ENCODE results near the gene ESPL1.
"Not testable (repeated sequence)": the region's sequence is repeated elsewhere in the genome, so short reads cannot be mapped to it uniquely, and the experiment has no call there.

The ESPL1 gene

DNA sequence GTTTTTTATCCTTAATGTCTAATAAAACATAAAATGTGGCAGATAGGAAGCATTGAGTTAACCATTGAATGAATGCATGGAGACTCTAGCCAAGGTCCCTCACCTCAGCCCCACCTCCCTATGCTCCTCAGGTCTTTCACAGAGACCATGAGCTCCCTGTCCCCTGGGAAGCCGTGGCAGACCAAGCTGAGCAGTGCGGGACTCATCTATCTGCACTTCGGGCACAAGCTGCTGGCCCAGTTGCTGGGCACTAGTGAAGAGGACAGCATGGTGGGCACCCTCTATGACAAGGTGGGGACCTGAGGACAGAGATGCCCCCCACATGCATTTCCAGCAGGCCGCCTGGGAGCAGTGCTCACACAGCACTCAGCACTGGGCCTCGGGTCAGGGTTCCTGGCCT lies 34.8 kb downstream of the ESPL1 start:
- DNase-seq = no peak

DNA sequence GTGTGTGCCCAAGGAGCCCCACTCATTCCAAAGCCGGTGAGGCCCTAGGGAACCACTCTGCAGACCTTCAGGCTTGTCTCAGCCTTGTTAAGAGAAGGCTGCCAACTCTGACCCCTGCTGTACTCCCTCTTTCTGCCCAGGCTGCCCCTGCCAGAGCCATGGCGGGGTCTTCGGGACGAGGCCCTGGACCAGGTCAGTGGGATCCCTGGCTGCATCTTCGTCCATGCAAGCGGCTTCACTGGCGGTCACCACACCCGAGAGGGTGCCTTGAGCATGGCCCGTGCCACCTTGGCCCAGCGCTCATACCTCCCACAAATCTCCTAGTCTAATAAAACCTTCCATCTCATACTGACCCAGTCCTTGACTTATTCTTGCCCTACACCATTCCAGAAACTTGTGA lies 38.7 kb downstream of the ESPL1 start:
- no peak for DNase-seq

DNA sequence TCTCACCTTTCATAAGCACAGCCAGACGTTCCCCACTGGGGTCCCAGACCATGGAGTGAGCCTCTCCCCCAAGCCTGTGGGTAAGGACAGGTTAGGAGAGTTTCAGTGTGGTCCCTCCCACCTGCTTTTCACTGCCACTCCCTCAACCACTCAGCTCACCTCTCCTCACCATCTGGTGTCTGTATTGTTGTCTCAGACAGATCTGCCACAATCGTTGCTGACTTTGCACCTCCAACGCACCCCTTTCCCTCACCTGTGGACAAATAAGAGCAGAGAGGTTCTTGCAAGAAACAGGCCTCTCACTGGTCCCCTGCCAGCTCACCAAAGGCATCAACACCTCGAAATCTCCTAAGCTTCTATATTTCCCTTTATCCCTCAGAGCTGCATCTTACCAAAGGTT lies 40.2 kb downstream of the ESPL1 start:
- no peak for DNase-seq

DNA sequence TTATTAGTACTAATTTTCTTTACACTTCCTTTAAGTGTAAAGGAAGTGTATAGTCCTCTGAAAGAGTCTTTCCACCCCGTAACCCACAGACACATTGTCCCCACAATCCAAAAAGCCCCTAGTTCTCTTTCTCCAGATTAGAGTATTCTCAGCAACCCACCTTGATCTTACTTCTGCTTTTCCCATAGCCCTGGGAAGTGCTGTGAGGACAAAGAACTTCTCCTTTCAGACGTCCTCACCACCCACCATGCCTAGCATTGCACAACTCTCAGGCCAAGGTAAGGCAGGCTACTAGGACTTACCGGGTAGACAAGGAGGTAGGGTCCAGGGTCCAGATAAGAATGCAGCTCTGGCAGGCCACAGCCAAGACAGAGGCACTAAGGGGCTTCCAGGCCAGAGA lies 45.9 kb downstream of the ESPL1 start:
- DNase-seq = no peak

DNA sequence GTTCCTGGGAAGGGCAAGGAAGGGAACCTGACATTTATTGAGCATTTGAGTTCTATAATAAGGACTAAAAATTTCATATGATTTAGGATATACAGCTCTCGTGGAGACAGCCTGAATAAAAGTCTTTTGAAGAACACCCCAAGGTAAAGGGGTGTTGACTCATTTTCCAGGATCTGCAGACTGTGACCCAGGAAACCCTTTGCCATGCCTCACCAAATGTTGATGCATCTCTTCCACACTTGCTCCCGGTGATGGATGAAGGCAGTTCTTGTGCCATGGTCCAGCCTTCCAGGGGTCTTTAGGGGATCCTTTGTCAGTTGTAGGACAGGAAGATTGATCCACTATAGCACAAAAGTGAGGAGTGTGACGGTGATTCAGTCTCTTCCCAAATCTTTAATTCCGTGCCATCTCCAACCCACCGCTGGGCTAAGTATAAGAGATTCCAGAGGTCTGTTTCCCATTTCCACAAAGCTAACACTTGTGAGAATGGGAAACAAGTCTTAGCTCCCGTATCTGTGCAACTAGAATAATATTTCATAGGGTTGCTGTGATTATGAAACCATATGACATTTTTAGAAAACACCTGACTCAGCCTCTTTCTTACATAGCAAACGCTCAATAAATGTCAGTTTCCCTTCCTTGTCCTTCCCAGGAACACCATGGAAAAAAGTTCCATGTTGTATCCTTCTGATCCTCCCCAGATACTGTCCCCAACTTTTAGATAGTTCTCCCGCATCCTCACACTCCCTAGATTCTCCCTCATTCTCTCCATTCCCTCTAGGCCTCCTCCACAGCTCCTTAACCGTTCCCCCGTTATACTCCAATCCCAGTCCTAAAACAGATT lies 52.5 kb downstream of the ESPL1 start:
- no peak for DNase-seq

DNA sequence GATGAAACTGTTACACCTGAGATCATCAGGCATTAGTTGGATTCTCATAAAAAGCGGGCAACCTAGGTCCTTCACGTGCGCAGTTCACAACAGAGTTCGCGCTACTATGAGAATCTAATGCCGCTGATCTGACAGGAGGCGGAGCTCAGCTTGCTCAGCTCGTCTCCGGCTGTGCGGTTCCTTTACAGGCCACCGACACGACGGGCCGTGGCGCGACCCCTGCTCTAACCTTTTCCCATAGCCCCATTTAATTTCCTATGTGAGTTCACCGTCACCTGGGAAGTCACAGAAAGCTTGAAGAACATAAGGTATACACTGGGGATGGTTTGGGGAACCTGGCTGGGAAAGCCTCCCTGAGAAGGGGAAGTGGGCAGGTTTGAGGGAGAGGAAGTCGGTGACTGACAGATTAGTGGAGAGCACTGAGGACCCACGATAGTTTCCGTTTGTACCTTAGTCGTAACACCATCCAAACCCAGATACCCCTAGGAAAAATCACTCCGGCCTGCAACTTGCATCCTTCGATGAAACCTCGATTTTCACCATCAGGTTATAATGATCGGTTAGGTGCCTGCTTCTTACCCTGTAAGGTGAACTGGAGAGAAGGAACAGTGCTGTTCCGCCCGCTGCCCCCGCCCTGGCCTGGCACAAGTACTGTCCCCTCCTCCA lies 56.1 kb downstream of the ESPL1 start:
- peak; percentile 5 for DNase-seq

DNA sequence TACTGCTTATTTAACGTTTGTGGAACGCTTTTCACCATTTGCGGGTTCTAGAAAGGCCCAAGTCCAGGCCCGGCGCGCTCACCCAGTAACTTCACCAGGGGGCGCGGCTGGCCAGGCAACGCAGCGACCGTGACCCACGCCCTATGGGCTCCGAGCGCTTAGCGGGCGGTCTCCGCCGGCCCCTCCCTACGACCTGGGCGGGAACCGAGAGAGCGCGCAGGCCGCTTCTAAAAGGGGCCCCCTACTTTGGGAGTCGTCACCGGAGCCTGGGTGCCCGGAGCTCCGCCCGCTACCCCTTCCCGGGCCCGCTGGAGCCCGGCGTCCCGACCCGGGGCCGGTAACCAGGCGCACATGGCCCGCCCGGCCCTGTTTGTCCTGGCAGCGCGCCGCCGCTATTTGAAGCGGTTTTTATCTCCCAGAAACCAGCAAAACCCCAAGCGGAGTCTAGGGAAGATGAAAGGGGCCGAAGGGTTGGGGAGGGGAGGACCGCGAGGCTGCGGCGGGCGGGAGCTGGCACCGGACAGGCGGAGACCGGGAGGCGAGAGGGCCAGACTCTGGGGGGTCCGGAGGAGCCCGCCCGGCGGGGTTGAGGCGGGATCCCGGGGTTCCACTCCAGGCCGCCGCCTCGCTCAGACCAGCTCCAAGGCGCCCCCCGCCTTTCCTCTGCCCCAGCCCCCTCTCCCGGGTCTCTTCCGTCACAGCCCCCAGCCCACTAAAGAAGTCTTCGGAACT lies 56.8 kb downstream of the ESPL1 start:
- peak; percentile 84 for DNase-seq

DNA sequence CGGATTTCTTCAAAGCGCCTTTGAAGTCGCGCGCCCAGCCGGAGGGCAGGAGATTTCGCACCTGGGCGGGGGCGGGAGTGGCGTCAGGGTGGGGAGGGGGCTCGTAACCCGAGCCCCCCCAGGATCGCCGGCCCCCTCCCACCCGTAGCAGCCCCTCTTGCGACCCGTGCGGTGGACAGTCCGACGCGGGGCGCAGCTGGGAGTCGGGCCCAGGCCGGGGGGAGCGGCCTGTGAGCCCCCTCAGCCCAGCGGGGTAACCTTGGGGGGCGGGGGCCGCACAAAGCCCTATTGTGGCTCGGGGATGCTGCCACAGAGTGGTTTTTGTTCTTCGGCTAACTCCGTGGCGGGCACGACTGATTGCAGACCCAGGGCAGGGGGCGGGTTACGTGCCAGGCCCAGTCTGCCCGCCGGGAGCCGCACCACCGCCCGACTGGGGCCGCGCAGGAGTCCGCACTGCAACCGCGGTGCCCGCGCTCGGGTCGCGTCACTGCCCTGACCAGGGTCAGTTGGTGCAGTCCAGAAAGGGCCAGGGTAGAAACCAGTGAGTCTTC lies 57.5 kb downstream of the ESPL1 start:
- no peak for DNase-seq

DNA sequence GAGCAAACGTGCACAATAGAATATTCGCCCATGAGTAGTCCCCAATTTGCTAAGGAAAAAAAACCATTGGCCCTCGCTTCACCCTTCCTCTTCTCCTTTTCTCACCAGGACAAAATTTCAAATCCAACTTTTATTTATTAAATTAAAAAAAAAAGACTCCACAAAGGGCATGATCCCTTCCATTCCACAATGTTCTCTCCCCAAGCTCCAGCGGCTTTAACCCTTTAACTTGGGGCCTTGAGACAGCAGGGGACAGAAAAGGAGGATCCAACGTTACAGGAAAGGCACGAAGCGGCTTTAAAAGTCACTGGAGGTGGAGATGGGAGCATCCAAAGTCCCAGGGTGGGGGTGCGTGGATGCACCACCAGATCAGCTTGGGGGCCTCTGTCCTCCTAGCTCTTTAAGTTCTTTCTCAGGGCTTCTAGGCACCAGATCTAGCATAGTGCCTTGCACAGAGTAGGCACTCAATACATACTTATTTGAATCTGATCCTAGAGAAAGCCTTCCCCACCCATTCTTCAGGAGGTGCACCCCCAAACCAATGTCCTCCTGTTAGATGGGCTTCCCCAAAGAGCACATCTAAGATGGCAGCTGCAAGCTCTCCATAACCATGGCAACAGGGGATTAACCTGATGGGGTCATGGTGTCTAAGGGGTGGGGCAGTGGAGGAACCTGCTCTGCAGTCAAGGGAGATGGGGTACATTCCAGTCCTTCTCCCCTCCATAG lies 58.5 kb downstream of the ESPL1 start:
- DNase-seq = no peak

DNA sequence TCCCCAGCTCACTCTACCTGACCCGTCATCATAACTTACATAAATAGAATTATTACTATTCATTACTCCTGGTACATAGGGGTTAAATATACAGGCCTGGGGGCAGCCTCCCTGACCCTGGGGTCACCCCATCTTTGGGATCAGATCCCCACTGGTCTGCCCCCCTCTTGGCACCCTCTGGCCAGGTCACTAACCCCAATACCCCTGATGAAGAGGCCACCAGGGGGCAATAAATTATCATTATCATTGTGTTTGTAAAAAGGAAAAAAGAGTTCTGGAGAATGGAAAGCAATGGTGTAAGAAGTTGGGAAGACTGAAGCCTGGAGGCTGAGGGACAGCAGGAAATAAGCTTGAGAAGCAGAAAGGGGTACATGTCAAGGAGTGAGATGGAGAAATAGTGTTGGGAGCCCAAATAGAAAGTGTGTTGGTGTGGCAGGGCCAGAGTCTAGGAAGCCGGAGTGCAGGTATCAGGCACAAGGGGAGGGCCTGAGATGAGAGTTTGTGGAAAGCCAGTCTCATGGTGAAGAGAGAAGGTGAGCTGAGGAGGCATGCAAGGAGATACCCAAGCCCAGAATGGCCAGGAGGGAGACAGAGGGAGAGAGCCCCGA lies 59.4 kb downstream of the ESPL1 start:
- DNase-seq = no peak

DNA sequence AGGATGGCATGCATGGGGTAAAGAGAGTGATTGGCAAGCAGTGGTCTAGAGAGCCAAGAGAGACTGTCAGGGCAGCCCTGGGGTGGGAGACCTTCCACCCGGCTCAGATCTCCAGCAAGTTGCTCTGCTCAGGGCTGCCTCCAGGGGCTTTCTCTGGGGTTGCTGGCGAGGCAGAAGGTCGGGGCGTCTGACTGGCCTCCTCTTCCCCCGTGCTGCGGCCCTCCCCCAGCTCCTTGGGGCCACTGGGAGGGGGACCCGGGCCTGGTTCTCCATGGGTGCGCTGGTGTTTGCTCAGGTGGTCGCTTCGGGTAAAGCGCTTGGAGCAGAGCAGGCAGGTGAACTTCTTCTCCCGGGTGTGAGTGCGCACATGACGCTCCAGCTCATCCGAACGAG lies 59.9 kb downstream of the ESPL1 start:
- peak; percentile 16 for DNase-seq

DNA sequence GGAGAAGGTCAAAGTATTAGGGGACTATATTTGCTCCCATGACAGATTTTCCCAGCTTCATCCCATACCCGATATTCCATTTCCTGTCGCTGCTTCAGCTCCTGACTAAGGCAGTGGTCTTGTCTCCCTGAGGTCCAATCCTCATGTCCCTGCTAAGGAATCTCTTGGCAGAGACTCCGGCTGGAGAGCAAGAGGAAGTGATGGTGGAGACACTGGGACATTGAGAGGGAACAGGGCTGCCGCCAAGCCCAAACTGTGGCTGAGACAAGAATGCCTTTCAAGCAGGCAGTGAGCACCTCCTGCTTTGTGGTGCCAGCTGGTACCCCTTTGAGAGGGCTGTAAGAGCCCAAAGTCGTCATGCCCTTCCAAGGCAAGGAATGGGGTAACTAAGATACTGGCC lies 62.6 kb downstream of the ESPL1 start:
- DNase-seq = no peak

DNA sequence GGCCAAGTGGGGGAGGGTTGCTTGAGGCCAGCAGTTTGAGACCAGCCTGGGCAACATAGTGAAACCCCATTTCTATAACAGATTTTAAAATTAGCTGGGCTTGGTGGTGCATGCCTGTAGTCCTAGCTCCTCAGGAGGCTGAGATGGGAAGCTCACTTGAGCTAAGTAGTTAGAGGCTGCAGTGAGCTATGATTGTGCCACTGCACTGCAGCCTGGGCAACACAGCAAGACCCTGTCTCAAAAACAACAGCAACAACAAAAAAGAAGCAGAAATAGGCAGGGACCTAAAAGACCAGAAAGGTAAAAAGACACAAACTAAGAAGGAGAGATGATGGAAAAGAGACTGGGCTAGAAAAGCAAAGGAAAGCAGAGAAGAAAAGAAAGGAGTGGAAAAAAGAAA lies 64.2 kb downstream of the ESPL1 start:
- not testable (repeated sequence) for DNase-seq

DNA sequence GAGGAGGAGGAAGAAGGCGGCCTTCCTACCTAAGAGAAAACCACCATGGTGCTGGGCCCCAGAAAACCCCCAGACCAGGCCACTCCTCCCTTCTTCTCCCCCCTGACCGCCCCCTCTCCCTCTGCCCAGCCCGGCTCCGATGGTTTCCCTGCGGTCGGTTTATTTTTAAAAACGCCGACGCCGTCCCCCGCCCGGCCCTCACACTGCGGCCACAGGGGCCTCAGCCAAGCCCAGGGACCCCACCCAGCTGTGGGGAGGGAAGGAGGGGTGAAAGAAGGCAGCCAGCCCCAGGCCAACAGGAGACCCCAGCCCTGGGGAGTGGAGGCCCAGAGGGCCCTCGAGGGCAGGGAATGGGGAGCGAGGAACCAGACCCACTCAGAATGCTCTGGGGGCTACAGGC lies 64.6 kb downstream of the ESPL1 start:
- DNase-seq = no peak

DNA sequence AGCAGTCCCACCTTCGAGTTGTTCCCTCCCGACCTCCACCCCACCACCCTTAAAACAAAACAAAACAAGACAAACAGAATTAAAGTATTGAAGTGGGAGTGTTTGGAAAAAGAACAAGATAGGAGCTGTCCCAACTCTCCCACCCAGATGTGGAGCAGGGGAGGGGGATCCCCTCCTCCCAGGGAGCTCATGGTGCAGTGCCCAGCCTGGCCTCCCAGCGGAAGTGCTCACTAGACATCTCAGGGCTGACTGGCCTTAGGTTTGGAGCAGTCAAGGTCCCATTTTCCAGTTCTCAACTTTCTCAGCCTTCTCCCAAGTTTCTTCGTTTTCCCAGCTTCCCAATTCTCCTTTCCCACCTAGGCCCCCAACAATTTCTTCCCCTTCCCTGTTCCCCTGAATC lies 65.2 kb downstream of the ESPL1 start:
- no peak for DNase-seq

DNA sequence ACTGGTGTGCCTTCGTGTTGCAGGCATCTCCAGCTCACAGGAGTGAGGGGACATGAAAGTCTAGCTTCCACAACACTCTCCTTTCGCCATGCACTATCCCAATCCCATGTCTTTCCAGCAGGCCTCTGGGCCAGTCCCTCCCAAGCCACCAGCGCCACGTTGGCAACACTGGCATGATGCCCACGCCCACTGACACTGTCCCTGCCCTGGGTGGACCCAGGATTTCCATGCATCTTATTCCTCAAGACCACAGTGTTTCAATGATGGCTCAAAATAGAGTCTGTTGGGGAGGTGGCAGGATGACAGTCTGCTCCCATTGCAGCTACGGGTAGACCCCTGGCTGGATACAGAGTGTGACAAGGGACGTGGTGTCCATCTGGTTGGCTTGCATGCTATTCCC lies 65.7 kb downstream of the ESPL1 start:
- no peak for DNase-seq

DNA sequence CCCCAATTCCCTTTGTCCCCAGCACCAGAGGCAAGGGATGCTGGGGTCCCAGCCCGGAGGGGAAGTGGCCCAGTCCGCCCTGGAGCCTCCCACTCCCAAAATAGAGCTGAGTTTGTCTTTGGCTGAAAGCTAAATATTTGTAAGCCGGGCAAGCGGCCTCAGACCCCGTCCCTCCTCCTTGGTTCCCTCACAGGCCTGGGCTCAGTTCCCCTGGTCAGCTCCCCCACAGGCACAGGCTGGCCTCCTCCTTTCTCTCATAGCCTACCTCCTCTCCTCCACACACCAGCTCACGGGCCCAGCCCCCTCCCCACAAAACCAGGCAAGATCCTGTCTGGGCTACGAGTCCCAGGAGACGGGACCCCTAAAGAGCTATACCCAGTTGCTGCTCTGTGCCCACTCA lies 66.7 kb downstream of the ESPL1 start:
- DNase-seq = no peak

DNA sequence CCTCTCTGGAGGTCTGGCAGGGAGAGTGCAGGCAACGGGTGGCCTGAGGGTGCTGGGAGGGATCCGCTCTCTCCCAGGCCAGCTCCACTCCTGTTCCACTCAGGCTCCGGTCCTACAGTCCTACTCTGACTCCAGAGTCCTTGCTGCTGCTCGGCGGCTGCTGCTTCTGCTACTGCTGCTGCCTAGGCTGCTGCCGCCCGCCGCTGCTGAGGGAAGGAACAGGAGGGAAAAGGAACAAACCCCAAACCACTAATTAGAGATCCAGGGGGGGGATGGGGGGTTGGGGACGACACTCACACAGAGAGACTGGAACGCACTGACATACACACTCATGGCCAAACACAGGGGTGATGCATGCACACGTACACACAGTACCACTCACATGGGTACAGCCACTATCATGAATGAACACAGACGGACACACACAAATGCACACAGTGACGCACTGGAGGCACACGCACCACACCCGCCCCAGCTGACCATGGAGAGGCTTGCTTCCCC lies 68.1 kb downstream of the ESPL1 start, which contains the start of gene SP7:
Gene SP7 (minus strand): TSS at position 174 of the 501 bp plus-strand sequence. CDS start 708 bp downstream, outside the sequence.
- DNase-seq = no peak

DNA sequence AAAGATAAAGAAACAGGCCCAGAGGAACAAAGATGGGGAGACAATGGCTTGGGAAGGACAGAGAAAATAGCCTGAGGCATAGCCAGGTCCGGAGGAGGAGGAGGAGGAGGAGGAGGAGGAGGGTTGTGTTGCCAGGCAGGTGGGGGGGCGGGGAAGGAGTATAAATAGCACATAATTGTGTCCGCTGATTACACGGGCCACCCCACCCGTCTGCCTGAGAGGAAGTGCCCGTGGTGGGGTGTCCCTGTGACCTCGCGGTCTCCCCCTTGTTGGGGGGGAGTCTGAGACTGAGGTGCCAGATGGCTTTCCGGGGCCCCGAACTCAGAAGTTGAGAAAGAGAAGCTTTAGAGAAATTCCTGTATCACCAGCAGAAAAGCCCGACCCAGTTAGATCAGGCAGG lies 69.9 kb downstream of the ESPL1 start:
- no peak for DNase-seq

DNA sequence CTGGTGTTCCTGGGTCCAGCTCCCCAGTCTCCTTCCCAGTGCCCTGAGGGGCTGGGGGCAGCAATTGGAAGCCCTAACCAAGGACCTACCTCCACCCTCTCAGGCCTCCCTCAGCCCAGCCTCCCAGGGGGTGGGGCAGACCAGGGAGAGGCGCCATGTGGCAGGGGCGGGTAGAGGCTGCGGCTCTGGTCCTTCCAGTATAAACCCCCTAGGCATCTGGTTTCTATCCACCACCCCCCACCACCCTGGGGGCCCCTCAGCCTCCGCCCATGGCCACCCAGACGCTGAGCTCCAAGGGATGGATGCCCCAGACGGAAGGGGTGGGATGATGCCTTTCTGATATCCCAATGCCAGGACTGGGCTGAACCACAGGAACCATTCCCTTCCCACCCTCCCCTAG lies 70.8 kb downstream of the ESPL1 start:
- no peak for DNase-seq

DNA sequence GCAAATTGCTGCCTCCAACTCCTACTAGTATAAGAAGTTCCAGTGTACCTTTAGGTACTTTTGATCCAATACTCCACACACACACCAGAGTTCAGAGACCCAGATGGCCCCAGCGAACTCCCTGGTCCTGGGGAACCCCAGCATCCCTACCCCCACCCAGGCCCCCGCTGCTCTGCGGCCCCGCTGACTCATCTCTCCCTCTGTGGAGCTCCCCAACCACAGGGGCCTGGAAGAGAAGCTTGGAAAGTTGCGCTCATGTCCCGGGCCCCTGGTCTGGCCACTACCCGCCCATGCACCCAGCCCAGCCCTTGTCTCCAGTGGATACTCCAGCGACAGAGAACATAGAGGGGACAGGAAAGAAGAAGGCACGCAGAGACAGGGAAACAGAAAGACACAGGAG lies 72.3 kb downstream of the ESPL1 start:
- DNase-seq = no peak

Data from NCI-H510A (cell line).